Fibroblast of skin of scalp (primary cell): ENCODE measurements around the gene SPINK4.

ENCODE experiments used
- DNase-seq: peaks from one replicate; pipeline ENCODE4 v3.0.0-alpha.2; 2013

SPINK4 gene

DNA sequence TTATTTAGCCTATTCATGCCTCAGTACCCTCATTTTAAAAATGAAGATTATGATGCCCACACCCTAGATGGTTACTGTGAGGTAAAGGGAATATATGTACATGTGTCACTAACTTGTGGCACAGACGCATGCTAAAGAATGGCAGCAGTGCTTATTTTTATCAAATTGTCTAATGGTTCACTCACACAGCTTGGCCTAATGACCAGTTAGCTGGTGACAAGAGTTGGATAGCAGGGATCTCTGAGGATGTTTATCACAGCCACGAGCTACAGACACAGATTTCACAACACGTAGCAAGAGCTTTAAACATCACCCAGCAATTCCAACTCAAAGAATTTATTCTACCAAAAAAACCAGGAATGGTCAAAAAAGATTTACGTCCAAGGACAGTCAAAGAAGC lies 17.3 kb downstream of the SPINK4 start:
- no peak for DNase-seq

DNA sequence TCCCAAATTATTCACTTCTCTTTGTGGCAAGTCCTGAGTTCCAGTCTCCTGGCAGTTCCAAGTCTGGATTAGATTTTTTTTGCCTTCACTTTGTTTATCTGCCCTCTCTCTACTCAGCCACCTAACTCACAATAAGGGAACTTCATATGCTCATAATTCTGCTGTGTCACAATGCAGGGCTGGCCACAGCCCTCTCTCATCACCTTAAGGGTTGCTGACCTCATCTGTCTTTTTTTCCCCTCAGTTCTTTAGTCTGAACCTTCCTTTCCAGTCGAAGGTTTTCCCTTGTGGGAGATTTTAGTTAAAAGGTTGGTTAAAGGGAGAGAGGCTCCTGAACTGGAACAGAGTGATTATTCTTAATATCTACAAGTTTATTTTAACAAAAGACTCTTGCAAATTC lies 20.4 kb downstream of the SPINK4 start:
- no peak for DNase-seq

DNA sequence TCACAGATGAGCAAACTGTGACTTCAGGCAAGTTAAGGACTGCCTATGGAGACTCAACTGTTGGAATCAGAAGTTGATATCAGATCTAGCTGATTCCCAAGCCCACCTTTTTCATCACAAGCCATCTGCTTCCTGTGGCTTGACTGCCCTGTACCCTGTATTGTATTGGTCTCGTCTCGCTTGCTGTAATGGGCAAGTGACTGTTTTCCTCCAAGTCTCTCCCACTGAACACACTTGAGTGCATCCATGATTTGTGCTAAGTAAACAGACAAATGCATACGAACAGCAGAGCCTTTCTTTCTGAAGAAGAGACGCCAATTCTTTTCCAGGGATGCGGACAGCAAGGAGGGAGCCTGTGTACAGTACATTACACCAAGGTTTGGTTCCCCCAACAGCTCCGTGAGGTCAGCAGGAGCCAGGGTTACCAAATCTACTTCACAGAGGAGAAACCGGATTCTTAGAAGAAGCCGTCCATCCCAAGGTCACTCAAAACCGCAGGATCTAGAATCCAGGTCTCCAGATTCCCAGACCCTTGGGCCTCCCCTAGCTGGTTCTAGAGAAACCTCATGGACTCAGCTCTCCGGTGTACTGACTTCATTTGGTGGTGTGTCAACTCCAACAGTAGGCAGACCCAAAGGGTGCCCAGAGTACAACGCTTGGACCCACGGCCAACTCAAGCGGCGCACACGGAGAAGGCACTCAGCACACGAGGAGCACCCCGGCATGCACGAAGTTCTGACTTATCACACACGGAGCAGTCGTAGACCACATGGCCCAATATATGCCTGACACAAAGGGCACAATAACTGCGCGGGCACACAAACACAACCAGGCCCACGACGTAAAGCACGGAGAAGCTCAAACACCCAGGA lies 23.4 kb downstream of the SPINK4 start:
- DNase-seq, result peak; percentile 8

DNA sequence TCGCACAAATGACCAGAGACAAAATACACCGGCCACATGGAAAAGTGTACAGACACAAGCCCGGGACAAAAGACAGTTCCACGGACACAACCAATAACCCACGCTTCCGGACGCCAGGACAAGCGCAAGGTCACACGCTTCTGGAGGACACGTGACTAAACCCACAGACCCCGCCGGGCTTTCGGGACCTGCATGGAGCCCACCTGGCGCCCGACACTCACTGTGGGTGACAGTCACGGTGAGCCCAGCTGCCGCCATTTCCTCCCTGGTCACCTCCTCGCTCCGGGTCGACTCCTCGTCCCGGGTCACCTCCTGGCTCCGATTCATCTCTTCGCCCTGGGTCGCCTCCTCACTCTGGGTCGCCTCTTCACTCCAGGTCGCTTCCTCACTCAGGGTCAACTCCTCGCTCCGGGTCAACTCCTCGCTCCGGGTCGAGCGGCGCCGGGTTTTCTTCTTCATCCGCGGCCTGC lies 24.1 kb downstream of the SPINK4 start:
- DNase-seq, result peak; percentile 7

DNA sequence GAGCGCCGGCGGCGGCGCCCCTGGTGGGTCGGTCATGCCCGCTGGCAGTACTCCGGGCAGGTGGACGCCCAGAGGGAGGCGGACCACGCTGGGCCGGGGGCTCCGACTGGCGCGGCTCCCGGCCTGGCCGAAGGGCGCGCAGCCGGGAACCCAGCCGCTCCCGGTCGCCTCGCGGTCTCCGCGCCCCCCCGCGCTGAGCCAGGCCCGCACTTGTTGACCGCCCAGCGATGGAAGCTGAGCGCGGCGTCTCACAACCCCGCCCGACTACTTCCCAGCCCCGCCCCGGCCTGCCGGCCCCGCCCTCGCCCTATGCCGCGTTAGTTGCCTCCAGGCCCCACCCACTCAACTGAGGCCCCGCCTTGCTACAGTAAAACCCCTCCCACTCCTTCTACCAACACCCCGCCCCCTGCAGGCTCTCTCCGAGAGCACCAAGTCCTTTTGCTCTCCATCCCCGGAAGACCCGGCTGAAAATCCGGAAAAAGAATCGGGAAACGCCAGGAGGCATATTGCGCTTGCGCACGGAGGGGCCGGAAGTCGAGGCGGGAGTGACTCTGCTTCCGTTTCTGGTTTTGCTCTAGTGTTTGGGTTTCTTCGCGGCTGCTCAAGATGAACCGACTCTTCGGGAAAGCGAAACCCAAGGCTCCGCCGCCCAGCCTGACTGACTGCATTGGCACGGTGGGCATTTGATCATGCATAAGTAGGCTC lies 24.7 kb downstream of the SPINK4 start, which contains the start of the genes BAG1 and CHMP5:
BAG1 (minus strand) TSS at position 236 of the 705 bp plus-strand sequence.
CHMP5 (plus strand) TSS at position 577 of the 705 bp plus-strand sequence; CDS start at position 607, 30 bp downstream.
- peak; percentile 100 for DNase-seq

DNA sequence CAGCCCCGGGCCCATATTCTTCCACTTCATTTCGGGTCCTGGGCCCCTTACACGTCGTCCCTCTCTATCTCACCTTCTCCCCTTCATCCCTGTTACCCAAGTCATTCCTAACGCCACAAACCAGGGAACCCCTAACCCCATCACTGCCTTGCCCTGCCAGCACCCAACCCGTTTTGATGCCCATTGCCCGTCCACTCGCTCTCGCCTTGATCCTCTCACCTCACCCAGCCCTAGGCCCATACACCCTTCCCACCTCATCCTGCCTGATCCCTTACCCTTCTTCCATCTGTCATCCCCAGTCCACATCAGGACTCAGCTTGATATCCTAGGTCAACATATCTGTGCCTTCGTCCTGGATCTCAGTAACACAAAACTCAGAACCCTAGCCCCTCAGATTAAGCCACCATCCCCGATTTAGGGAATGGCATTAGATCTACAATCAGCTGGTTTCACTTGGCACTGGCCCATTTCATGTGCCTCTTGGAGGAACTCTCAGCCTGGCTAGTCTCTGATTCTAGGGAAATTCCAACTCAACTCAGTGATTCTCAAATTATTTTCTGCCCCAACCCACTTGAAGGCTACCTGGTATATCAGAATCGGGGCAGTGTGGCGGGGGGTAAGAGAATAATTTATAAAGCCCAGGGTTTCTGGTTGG lies 25.4 kb downstream of the SPINK4 start:
- DNase-seq, result no peak

DNA sequence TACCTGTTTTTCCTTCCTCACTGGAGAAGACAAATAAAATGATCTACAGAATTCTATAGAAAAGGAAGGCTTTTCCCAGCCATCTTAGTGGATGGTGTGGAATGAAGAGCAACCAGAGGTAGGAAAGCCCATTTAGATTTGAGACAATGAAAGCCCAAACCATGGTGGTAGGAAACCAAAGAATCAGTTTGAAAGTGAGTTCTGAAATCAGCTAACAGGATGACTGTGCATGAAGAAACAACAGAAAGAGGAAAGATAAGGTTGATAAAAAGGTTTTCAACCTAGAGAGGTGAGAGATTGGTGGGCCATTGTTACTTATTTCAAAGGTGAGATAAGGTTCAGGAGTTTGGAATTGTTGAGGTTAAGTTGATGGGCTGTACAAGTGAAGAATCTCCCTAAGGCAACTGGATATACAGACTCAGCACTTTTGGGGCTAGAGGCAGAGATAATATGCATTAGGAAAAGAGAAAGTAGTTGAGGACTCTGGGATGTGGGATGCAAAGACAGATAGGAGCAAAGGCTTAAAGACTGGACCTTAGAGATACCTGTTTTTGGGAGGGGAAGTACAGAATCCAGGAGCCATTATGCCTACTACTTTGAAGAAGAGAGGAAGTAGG lies 27.3 kb downstream of the SPINK4 start:
- DNase-seq, result no peak

DNA sequence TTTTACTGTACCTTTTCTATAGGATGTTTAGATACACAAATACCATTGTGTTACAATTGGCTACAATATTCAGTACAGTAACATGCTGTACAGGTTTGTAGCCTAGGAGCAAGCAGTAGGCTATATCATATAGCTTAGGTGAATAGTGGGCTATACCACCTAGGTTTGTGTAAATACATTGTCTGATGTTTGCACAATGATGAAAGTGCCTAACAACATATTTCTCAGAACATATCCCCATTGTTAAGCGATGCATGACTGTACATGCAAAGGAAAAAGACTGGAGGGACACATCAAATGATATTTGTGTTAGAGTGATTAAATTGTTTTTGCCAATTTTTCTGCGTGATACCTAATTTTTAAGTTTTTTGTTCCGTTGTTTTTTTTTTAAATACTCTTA lies 30.2 kb downstream of the SPINK4 start:
- no peak for DNase-seq

DNA sequence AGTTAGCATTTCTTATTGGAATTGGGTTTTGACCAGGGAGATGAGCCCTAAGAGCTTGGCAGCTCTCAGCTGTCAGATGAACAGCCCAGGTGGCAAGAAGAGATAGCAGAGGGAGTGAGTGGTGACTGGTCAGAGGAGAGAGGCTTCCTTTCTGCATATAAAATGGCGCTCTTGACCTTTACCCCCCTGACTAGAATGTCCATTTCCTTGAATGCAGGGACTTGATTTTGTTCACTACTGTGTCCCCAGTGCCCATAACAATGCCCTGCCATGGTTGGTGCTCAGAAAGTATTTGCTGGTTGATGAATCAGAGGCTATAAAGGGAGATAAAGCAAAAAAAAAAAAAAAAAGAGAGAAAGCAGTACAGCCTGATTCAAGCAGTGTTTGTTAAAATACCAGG lies 32.1 kb downstream of the SPINK4 start:
- DNase-seq, result no peak

DNA sequence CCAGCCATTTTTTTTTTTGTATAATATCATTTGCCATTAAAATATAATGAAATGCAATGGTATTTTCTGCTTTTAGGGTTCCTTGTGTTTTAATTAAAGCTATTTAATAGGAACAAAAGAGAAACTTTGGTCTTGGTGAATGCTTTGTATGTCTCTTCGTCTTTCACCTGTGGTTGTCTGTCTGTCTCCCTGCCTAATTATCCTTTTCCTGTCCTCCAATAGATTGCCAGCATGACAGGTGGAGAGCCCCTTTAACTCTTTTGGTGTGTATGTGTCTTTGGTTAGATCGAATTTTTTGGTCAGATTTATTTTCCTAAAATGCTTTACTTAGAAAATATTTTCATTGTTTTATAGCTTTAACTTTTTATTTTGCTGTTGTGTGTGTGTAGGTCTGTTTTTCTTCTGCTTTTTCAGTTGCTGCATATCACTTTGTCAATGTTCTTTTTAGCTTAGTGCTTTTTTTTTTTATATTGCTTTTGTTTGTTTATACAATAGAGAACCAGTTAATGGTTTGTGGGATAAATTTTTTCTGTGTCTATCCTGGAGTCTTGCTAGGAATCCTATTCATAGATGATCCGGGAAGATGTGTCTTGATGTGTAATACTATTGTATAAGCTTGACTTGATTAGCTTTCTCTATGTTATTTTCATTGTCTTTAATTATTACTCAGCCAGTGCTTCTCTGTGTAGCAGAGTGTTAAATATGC lies 33.5 kb downstream of the SPINK4 start:
- DNase-seq, result no peak

DNA sequence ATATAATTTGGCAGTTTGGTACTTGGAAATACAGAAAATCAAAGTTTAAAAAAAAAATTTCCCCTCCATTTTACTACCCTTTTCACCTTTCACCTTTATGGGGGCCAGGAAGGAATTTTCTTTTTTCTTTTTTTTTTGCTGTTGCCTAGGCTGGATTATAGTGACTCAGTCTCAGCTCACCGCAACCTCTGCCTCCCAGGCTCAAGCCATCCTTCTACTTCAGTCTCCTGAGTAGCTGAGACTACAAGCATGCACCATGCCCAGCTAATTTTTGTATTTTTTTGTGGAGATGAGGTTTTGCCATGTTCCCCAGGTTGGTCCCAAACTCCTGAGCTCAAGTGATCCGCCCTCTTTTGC lies 34.0 kb downstream of the SPINK4 start:
- DNase-seq, result no peak

DNA sequence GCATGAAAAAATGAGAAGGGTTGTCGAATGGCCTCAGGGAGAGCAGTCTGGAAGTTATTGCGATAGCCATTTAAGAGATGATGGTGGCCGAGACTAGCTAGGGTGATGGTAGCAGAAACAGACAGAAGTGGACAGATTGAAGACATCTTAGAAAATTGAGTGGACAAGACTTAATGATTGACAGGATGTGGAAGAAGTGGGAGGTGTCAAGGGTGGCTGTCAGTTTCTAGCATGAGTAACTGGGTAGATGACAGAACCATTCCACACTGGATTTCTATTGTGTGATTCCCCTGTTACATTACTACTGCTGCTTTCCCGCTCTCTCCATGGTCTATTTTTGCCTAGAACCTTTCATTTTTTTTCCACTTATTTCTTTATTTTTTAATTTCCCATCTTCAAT lies 37.5 kb downstream of the SPINK4 start:
- DNase-seq, result no peak

DNA sequence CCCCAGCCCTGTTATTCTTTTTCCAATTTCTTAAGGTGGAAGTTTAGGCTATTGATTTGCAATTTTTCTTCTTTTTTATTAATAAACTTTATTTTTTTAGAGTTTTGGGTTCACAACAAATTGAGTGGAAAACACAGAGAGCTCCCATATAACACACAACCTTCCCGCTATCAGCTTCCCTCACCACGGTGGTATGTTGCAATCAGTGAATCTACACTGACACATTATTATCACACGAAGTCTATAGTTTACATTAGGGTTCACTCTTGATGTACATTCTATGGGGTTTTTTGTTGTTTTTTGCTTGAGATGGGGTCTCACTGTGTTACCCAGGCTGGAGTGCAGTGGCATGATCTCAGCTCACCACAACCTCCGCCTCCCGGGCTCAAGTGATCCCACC lies 45.5 kb downstream of the SPINK4 start:
- no peak for DNase-seq

DNA sequence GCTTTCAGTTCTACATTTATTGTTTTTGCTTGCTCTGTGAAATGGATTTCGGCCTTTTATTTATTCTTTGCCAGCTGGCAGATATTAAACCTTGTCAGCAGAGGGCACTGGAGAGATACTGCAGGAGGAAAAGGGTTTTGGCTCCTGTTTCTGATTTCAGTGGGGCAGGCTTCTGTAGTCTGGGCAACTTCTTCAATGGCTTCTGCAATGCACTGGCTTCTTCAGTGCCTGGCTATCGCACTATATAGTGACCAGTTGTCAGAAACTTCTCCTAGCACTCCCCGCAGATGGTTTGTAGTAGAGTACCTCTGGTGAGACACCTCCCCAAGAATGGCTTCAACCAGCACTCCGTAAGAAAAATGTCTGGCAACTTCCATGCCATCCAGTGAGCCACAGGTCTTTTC lies 47.1 kb downstream of the SPINK4 start:
- DNase-seq, result peak; percentile 73

DNA sequence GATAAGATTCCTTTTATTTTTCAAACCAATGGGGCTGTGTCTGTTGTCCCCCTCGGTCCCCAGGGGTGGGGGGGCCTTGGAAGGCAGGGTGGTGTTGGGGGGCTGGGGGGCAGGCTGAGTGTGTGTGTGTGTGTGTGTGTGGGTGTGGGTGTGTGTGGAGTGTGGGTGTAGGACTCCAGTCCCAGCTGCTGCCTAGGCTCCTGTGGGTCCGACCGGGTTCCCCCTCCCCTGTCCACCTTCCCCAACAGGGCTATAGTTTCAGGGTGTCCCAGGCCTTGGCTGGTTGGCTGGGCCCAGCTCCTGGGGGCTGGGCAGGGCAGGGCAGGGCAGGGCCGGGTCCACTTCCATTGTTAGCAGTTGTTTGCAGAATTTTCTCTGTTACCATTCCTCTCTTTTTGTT lies 48.3 kb downstream of the SPINK4 start:
- DNase-seq, result no peak

DNA sequence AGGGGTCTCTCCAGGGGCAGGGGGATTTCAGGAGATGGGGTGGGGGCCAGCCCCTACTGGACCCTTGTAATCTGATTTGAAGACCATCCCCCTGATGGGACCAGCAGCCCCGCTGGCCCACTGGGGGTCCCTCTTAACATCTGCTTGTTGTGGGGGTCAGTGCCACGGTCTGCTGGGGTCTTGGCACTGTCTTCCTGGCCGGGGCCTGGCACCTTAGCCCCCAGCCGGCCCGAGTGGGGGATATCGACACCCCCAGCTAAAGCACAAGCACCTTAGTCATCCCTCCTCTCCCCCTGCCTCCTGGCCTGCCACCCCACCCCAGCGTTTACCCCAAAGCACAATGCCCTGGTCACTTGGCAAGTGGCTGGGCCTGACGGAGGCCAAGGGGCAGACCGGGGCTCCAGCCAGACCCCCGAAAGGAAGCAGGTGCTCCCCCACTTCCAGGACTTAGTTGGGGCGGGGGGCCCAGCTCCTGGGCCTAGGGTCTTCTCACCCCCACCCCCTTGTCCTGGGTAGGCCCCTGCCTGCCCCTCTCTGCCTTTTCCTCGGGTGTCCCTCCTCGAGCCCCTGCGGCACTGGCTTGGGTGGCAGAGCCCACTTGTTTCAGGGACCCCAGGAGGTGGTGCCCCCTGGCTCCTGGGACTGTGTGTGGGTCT lies 49.0 kb downstream of the SPINK4 start:
- DNase-seq, result no peak

DNA sequence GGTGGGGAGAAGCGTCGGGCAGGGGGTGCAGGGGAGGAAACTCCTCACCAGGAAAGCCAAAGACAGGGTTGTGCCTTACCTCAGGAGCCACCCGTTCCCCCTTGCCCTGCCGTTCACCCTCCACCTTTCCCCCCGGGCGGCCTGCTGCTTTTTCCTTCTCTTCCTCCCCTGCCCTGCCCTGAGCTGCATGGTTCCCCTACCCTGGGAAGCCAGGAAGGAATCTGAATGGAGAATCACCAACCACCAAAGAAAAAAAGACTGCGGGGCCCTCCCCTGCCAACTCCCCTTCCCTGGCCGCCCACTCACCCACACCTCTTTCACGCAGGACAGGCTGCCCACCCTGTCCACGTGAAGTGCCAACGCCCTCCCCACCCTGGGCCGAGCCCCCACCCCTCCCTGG lies 49.5 kb downstream of the SPINK4 start:
- no peak for DNase-seq

DNA sequence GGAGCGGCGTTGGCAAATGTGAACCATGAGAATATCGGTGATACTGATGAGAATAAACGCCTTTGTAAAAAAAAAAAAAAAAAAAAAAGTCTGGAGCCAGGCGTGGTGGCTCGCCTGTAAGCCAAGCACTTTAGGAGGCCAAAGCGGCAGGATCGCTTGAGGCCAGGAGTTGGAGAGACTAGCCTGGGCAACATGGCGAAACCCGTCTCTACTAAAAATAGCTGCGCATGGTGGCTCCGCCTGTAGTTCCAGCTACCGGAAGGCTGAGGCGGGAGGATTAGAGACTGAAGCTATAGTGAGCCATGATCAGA lies 49.9 kb downstream of the SPINK4 start:
- DNase-seq, result no peak

DNA sequence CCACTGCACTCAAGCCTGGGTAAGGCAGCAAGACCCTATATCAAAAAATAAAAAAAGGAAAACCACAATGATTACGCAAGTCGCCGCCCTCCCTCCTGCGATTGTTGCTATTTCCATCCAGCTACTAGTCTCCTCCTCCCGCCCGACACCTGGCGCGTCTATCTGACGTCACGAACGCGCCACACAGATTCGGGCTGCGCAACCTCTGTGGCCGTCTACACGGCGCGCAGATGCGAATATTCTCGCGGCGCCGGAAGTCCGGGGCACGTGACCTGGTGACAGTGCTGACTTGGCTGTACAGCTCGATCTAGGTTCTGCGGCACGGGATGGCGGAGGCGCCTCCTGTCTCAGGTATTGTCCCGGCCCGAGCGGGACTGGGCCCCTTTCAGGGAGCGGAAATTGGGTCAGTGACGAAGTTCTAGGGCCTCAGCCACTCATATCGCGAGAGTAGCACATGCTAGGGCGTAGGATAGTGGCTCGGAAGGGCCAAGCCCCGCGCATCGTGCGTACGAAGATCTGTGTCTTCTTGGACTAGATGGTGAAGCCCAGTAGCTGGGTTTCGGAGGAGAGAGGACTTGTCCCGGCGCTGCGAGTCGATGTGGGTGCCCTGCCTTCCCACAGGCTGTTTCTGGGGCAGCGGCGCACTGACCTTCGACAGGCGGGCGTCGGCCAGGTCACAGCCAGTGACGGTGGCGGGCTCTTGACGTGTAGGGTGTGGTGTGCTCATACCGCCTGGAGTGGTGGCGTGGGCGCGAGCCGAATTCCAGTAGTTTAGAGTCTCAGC lies 50.5 kb downstream of the SPINK4 start, which contains the start of gene NFX1:
NFX1 (plus strand) TSS at position 270 of the 784 bp plus-strand sequence; CDS start at position 327, 57 bp downstream.
- peak; percentile 99 for DNase-seq

DNA sequence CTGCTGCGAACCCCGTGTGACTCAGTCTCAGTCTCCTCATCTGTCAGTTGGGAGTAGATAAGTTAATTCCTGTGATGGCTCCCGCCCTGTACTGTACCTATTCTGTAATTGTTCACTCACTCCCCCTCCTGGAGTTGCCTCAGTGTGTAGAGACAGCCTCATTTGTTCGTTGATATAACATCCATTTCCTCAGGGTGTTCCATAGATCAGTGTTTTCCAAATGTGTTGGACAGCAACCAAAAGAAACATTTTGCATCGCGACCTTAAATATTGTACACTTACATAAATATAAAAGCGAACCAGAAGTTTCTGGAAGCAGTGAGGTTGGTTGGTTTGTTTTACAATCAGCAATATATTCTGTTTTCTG lies 51.0 kb downstream of the SPINK4 start:
- DNase-seq, result no peak

DNA sequence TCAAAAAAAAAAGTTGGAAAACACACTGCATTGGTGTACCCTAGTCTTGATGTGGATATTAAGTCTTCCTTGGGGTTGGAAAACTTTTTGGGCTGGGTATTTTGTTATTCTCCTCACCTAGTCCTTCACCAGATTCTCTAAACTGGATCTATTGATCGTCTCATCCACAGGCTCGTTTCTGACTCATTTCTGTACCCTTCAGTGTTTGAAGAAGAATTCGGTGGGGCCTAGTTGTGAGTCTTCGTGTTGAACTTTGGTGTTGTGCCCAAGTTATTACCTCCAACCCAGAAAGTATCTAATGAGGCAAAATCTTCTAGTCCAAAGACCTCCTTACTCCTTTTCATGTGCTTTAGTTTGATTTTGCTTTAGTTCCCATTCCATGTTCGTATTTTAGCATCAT lies 51.9 kb downstream of the SPINK4 start:
- no peak for DNase-seq
